Neural progenitor cell (in vitro differentiated cells): ENCODE data around the gene SEC16B. TPM values are rescaled to one million over a fixed set of nuclear protein-coding genes. Genes with fewer than 3 reads are reported as not detected.

ENCODE experiments used
- DNase-seq: peaks from one replicate; pipeline ENCODE4 v3.0.0-alpha.2; 2016; ENCODE audit warnings: low spot score
- H2AFZ ChIP-seq: fragments of 200-600 bp; sonication (generic); replicated peaks from 2 replicates; pipeline ENCODE4 v1.6.1; 2016; ENCODE audit warnings: antibody characterized with exemption
- H3F3A ChIP-seq: fragments of 200-600 bp; sonication (generic); 2 replicates; pipeline ENCODE4 v1.6.1; 2016; ENCODE audit warnings: antibody characterized with exemption, low read depth
- H3K27ac ChIP-seq: fragments of 200-600 bp; sonication (generic); 2 replicates; pipeline ENCODE4 v1.5.1; 2016; ENCODE audit warnings: mild to moderate bottlenecking
- H3K27me3 ChIP-seq: fragments of 200-600 bp; sonication (generic); 2 replicates; pipeline ENCODE4 v1.6.1; 2016; ENCODE audit warnings: mild to moderate bottlenecking, moderate library complexity
- H3K36me3 ChIP-seq: fragments of 200-600 bp; sonication (generic); 2 replicates; pipeline ENCODE4 v1.5.1; 2016
- H3K4me1 ChIP-seq: fragments of 200-600 bp; sonication (generic); 2 replicates; pipeline ENCODE4 v1.6.1; 2016; ENCODE audit warnings: mixed run types
- H3K4me2 ChIP-seq: fragments of 200-600 bp; sonication (generic); 2 replicates; pipeline ENCODE4 v1.6.1; 2016
- H3K4me3 ChIP-seq: fragments of 200-600 bp; sonication (generic); 2 replicates; pipeline ENCODE4 v1.5.1; 2016
- H3K79me2 ChIP-seq: fragments of 200-600 bp; sonication (generic); 2 replicates; pipeline ENCODE4 v1.6.1; 2016; ENCODE audit warnings: low read depth
- H3K9ac ChIP-seq: fragments of 200-600 bp; sonication (generic); 2 replicates; pipeline ENCODE4 v1.6.1; 2016
- H3K9me3 ChIP-seq: fragments of 200-600 bp; sonication (generic); 2 replicates; pipeline ENCODE4 v1.5.1; 2016; ENCODE audit warnings: low read depth
- H4K20me1 ChIP-seq: fragments of 200-600 bp; sonication (generic); 2 replicates; pipeline ENCODE4 v1.6.1; 2016; ENCODE audit warnings: low read depth
- H3K27ac Mint-ChIP-seq: 3 replicates; pipeline ENCODE4 v1.8.0; 2021; ENCODE audit warnings: mixed read lengths
- H3K27me3 Mint-ChIP-seq: 2 replicates; pipeline ENCODE4 v1.8.0; 2022; ENCODE audit warnings: low read depth, mild to moderate bottlenecking, inconsistent platforms, moderate library complexity, mixed read lengths; ENCODE audit not compliant: insufficient read depth
- H3K36me3 Mint-ChIP-seq: 3 replicates; pipeline ENCODE4 v1.8.0; 2021; ENCODE audit warnings: mixed read lengths
- H3K4me1 Mint-ChIP-seq: 3 replicates; pipeline ENCODE4 v1.8.0; 2021; ENCODE audit warnings: mixed read lengths
- H3K4me3 Mint-ChIP-seq: 3 replicates; pipeline ENCODE4 v1.8.0; 2021; ENCODE audit warnings: mild to moderate bottlenecking, moderate library complexity, mixed read lengths
- H3K9me3 Mint-ChIP-seq: 3 replicates; pipeline ENCODE4 v1.8.0; 2020; ENCODE audit warnings: mixed read lengths
- EZH2 ChIP-seq: fragments of 200-600 bp; sonication (generic); IDR thresholded peaks from 2 replicates; pipeline ENCODE4 v1.6.1; 2017; ENCODE audit warnings: antibody characterized with exemption, mild to moderate bottlenecking, moderate library complexity
- EZH2phosphoT487 ChIP-seq: fragments of 200-600 bp; sonication (generic); IDR thresholded peaks from 2 replicates; pipeline ENCODE4 v1.6.1; 2017; ENCODE audit warnings: antibody characterized with exemption
- total RNA-seq: library from RNA; depleted of rRNA; stranded (reverse); fragments of >200 nt; gene quantifications from 2 replicates; pipeline ENCODE4 v1.2.3, GENCODE V29; 2015; ENCODE audit warnings: low replicate concordance
- TF ChIP-seq, protein P1 (sequence below): fragments of 200-600 bp; sonication (generic); IDR thresholded peaks from 2 replicates; pipeline ENCODE4 v1.5.1; 2017; ENCODE audit warnings: antibody characterized with exemption, mild to moderate bottlenecking

Gene SEC16B
- total RNA-seq, 1 donor from 2014 or later: 0.67 TPM

DNA sequence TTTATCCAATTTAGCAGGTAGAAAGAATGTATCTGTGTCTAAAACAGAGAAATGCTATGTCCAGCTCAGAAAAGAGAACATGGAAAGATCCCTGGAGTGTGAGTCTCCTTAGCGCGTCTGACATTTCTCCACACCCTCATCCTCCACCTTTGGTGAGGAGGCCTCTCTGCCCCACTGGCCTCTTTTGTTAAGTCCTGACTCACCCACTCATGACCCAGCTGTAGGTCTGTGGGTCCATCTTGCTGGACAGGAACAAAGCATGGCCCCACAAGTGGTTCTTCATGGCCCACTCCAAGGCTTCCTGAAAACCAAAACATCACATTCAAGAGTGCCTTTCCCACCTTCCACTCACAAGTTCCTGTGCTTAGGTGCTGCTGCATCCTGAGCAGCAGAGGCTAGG is 15.8 kb downstream of the SEC16B start:
- H3K27me3 ChIP-seq: no peaks in the 10 kb centered on the region
- H3K9me3 Mint-ChIP-seq: no peaks in the 10 kb centered on the region
- no peak for DNase-seq
- TF ChIP-seq, protein P1, sequence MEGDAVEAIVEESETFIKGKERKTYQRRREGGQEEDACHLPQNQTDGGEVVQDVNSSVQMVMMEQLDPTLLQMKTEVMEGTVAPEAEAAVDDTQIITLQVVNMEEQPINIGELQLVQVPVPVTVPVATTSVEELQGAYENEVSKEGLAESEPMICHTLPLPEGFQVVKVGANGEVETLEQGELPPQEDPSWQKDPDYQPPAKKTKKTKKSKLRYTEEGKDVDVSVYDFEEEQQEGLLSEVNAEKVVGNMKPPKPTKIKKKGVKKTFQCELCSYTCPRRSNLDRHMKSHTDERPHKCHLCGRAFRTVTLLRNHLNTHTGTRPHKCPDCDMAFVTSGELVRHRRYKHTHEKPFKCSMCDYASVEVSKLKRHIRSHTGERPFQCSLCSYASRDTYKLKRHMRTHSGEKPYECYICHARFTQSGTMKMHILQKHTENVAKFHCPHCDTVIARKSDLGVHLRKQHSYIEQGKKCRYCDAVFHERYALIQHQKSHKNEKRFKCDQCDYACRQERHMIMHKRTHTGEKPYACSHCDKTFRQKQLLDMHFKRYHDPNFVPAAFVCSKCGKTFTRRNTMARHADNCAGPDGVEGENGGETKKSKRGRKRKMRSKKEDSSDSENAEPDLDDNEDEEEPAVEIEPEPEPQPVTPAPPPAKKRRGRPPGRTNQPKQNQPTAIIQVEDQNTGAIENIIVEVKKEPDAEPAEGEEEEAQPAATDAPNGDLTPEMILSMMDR: no peak
- no peak for TF ChIP-seq EZH2
- no peak for TF ChIP-seq EZH2phosphoT487
- H3K9ac ChIP-seq: no peak overlapping the region
- H3K4me2 ChIP-seq: no peak overlapping the region
- no peak overlapping the region for H2AFZ ChIP-seq
- H3K27me3 Mint-ChIP-seq: peaks cover 3% of the 10 kb centered on the region
- no peaks in the 10 kb centered on the region for H3K36me3 ChIP-seq
- no peak overlapping the region for H3K27ac ChIP-seq
- H3K79me2 ChIP-seq: no peaks in the 10 kb centered on the region
- no peaks in the 10 kb centered on the region for H3K36me3 Mint-ChIP-seq
- H3K4me3 ChIP-seq: no peak overlapping the region
- no peak overlapping the region for H3K4me3 Mint-ChIP-seq
- no peak overlapping the region for H3K27ac Mint-ChIP-seq
- peaks cover 4% of the 10 kb centered on the region for H3K4me1 Mint-ChIP-seq
- no peaks in the 10 kb centered on the region for H3K9me3 ChIP-seq
- H4K20me1 ChIP-seq: no peaks in the 10 kb centered on the region
- no peaks in the 10 kb centered on the region for H3F3A ChIP-seq
- no peaks in the 10 kb centered on the region for H3K4me1 ChIP-seq

DNA sequence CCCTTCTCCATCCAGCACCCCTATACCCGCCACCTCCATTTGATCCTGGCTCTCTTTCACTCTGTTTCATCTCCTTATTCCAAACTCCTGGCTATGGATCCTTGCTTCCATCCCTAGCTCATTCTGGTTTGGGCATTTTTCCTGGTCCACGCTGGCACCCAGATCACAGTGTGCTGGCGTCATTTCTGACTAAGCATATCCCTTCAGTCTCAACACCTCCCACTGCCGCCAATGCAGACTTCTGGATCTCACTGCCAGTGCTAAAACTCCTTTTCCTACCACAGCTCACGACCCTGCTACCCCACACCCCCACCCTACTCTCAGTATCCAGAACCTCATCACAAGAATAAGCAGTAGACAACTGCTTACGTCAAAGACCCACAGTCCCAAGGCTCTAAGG is 16.3 kb downstream of the SEC16B start:
- Mint-ChIP-seq H3K27ac (no peak overlapping the region), H3K9me3 (no peaks in the 10 kb centered on the region), H3K4me1 (peaks cover 5% of the 10 kb centered on the region), H3K27me3 (peaks cover 3% of the 10 kb centered on the region), H3K4me3 (no peak overlapping the region), H3K36me3 (no peaks in the 10 kb centered on the region)
- Histone ChIP-seq H3K9me3 (no peaks in the 10 kb centered on the region), H2AFZ (no peak overlapping the region), H3K4me1 (no peaks in the 10 kb centered on the region), H3F3A (no peaks in the 10 kb centered on the region), H4K20me1 (no peaks in the 10 kb centered on the region), H3K9ac (no peak overlapping the region), H3K4me2 (no peak overlapping the region), H3K27me3 (no peaks in the 10 kb centered on the region), H3K4me3 (no peak overlapping the region), H3K27ac (no peak overlapping the region), H3K79me2 (no peaks in the 10 kb centered on the region), H3K36me3 (no peaks in the 10 kb centered on the region)
- DNase-seq: no peak
- TF ChIP-seq EZH2phosphoT487 (no peak), EZH2 (no peak)
- TF ChIP-seq, protein P1: no peak

DNA sequence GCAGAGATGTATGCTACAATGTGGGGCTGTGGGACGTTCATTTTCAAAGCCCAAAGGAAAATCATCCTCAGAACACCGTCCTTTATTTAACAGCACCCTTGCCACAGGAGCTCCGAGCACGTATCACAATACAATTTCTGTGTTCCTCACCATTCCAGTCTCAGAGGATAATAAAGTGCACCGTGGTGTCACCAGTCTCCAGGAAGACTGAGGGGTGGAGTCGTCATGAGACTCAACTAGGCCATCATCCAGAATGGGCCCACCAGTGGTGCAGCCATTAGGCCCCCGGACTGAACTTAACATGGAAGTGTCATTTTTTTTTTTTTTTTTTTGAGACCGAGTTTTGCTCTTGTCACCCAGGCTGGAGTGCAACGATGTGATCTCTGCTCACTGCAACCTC is 17.2 kb downstream of the SEC16B start:
- H3K36me3 Mint-ChIP-seq: no peaks in the 10 kb centered on the region
- H3K9ac ChIP-seq: no peak overlapping the region
- no peak overlapping the region for H3K27ac Mint-ChIP-seq
- no peaks in the 10 kb centered on the region for H3F3A ChIP-seq
- no peaks in the 10 kb centered on the region for H3K9me3 ChIP-seq
- H3K4me1 Mint-ChIP-seq: peaks cover 12% of the 10 kb centered on the region
- H4K20me1 ChIP-seq: no peaks in the 10 kb centered on the region
- no peak for DNase-seq
- no peak overlapping the region for H3K27ac ChIP-seq
- no peak overlapping the region for H2AFZ ChIP-seq
- no peak overlapping the region for H3K4me3 ChIP-seq
- no peaks in the 10 kb centered on the region for H3K4me1 ChIP-seq
- no peaks in the 10 kb centered on the region for H3K27me3 ChIP-seq
- no peak overlapping the region for H3K4me3 Mint-ChIP-seq
- no peaks in the 10 kb centered on the region for H3K79me2 ChIP-seq
- H3K4me2 ChIP-seq: no peak overlapping the region
- no peaks in the 10 kb centered on the region for H3K9me3 Mint-ChIP-seq
- no peak for TF ChIP-seq EZH2
- no peak for TF ChIP-seq EZH2phosphoT487
- peaks cover 3% of the 10 kb centered on the region for H3K27me3 Mint-ChIP-seq
- no peaks in the 10 kb centered on the region for H3K36me3 ChIP-seq

DNA sequence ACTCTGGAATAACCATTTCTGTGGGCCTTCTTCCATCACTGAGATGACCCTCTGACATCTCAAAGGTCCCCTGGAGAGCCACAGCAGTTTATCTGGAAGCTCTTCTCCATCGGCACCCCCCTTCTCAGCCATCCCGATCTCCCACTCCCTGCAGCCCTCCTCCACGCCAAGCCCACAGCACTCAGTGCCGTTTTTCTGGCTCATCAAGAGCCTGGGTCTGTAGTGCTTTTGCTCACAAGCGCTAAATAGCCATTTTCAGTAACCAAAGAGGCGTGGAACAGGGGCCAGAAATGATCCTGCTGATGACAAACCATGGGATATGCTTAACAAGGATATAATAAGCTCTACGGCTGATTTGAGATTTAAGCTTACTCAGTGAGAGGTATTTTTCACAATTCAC is 17.6 kb downstream of the SEC16B start:
- H3K4me1 Mint-ChIP-seq: peaks cover 12% of the 10 kb centered on the region
- TF ChIP-seq, protein P1: no peak
- no peak for TF ChIP-seq EZH2
- no peak for TF ChIP-seq EZH2phosphoT487
- Histone ChIP-seq H3K27ac (no peak overlapping the region), H3K9me3 (no peaks in the 10 kb centered on the region), H3K4me2 (no peak overlapping the region), H4K20me1 (no peaks in the 10 kb centered on the region), H3F3A (no peaks in the 10 kb centered on the region), H3K27me3 (no peaks in the 10 kb centered on the region), H3K36me3 (no peaks in the 10 kb centered on the region), H3K4me1 (no peaks in the 10 kb centered on the region), H3K79me2 (no peaks in the 10 kb centered on the region), H3K9ac (no peak overlapping the region), H2AFZ (no peak overlapping the region), H3K4me3 (no peak overlapping the region)
- peaks cover 3% of the 10 kb centered on the region for H3K27me3 Mint-ChIP-seq
- H3K27ac Mint-ChIP-seq: no peak overlapping the region
- no peaks in the 10 kb centered on the region for H3K9me3 Mint-ChIP-seq
- no peaks in the 10 kb centered on the region for H3K36me3 Mint-ChIP-seq
- no peak for DNase-seq
- H3K4me3 Mint-ChIP-seq: no peak overlapping the region
